Measurements from ENCODE around the gene HGFAC. TPM values are rescaled to one million over a fixed set of nuclear protein-coding genes. Genes with fewer than 3 reads are reported as not detected.

The HGFAC gene
- total and polyA plus RNA-seq, 2 donors = 0.46 to 0.48 TPM

- Histone ChIP-seq H3K4me1 (ENCODE audit: insufficient read depth) (no peaks in the 10 kb centered on the region), H3K36me3 (ENCODE audit: insufficient read depth) (no peaks in the 10 kb centered on the region), H3K4me3 (ENCODE audit: low read depth, low read length) (no peak overlapping the region), H3K27ac (ENCODE audit: low read depth) (no peak overlapping the region)
- DNase-seq (ENCODE audit: extremely low spot score) = no peak
- 78% methylated on average over 24 of the region's 24 CpGs for WGBS
These were observed 56.0 kb downstream of the HGFAC start for GRCh38 chr4:3497523-3498389.

GRCh38 chr4:3498407-3498806 lies 56.6 kb downstream of the HGFAC start:
- DNase-seq (ENCODE audit: extremely low spot score) = no peak
- Histone ChIP-seq H3K27ac (ENCODE audit: low read depth) (no peak overlapping the region), H3K36me3 (ENCODE audit: insufficient read depth) (no peaks in the 10 kb centered on the region), H3K4me3 (ENCODE audit: low read depth, low read length) (no peak overlapping the region), H3K4me1 (ENCODE audit: insufficient read depth) (no peaks in the 10 kb centered on the region)
- 86% methylated on average over 11 of the region's 11 CpGs for WGBS

Other genes with a start within 250 kb of the HGFAC start
- gene MSANTD1, start 192.8 kb upstream of the HGFAC start, total RNA-seq = 0.85 TPM
- gene MSANTD1, start 192.8 kb upstream of the HGFAC start, polyA plus RNA-seq = 0.24 TPM
- 51.6 TPM for gene RGS12, start 148.9 kb upstream of the HGFAC start, total RNA-seq
- gene RGS12, start 148.9 kb upstream of the HGFAC start, polyA plus RNA-seq = 28.4 TPM
- 2.2 TPM for gene DOK7, start 21.3 kb downstream of the HGFAC start, total RNA-seq
- gene DOK7, start 21.3 kb downstream of the HGFAC start, polyA plus RNA-seq = 0.96 TPM
- gene LRPAP1, start 90.5 kb downstream of the HGFAC start, total RNA-seq = 79.6 TPM
- 231 TPM for gene LRPAP1, start 90.5 kb downstream of the HGFAC start, polyA plus RNA-seq

All from urinary bladder (tissue), 4 donors.